GM18505 (cell line): ENCODE measurements around the gene BACH1.

ENCODE experiments used
- ATAC-seq: cut with Tn5 transposase; IDR thresholded peaks from one replicate; pipeline ENCODE4 v1.9.1; 2021; ENCODE audit not compliant: unreplicated experiment
- POLR2A ChIP-seq: IDR thresholded peaks from 4 replicates; pipeline ENCODE4 v1.6.1; 2011; ENCODE audit warnings: borderline replicate concordance; ENCODE audit not compliant: insufficient read depth, insufficient read length; ENCODE audit errors: extremely low read depth

The BACH1 gene

GRCh38 chr21:29359718-29360117 is 61.0 kb downstream of the BACH1 start:
- no peak for TF ChIP-seq POLR2A
- no peak for ATAC-seq

DNA sequence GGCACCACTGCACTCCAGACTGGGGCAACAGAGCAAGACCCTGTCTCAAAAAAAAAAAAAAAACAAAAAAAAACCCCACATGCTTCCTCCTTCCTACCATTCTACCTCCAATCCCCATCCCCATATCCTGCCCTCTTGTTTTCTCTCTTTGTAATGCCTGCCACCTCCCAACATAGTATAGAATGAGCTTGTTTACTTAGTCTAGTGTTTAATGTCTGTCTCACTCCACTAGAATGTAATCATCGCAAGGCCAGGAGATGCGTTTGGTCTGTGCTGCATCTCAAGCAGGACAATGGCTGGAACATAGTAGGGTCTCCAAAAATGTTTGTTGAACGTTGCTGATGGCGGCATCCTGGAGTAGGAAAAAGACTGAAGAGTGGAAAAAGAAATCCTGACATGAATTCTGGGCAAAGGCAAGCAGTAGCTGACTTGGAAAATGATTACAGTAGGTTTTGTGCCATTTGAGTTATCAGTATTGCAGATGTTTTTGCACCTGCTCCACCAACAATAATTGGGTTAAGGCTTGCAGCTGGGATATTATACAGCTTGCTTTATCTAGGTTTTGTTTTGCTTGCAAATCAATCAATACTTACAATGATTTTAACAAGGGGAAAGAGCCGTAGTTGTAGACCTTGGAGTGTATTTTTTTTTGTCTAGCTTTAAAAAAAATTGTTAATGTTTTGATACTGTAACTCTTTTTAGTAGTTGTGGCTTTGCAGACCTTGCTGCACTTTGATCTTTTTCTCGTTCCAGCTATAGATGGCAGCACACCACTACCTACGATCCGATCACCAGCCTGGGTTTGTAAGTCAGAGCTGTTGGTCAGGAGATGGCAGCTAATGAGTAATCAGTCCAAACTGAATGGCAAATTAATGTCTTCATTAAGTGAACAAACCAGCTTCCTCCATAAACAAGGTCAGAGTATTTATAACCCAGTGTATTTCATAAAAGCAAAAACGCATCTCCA is 62.4 kb downstream of the BACH1 start:
- ATAC-seq: no peak
- no peak for TF ChIP-seq POLR2A

DNA sequence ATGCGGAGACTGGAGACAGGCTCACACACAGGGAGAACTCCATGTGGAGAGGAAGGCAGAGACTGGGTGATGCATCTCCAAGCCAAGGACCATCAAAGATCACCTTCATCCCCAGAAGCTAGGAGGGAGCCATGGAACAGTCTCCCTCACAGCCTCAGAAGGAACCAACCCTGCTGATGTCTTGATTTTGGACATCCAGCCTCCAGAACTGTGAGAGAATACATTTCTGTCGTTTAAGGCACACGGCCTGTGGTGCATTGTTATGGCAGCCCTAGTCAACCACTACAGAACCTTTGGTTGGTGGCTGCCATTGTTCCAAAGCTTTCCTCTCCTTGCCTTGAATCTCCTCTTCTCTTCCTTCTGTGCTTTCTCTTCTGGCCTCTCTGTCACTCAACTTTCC is 64.0 kb downstream of the BACH1 start:
- no peak for TF ChIP-seq POLR2A
- no peak for ATAC-seq

DNA sequence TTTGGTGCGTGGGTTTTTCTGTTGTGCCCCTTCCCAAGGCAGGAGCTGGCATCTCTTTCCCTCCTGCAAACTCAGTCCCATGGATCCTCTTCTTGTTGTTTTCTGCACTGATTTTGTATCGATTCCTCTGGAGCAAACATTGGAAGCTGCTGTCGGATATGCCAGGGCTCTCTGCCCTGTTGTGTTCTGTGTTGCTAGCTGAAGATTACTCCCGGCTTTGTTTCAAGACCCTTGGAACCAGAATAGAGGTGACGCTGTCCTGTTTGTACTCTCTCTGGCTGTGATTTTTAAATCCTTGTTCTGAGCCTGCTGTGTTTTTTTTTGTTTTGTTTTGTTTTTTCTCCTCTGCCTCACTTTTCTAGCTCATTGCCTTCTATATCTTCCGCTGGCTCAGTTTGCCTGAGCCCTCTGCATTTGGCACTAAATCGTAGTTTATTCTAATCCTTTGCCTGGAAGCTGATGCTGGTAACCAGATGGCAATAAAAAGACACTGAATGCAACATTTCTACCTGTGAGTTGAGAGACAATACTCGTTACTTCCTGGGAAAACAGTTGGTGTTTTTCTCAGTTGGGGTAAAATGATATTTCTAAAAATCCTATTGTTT is 67.0 kb downstream of the BACH1 start:
- ATAC-seq: no peak
- no peak for TF ChIP-seq POLR2A

DNA sequence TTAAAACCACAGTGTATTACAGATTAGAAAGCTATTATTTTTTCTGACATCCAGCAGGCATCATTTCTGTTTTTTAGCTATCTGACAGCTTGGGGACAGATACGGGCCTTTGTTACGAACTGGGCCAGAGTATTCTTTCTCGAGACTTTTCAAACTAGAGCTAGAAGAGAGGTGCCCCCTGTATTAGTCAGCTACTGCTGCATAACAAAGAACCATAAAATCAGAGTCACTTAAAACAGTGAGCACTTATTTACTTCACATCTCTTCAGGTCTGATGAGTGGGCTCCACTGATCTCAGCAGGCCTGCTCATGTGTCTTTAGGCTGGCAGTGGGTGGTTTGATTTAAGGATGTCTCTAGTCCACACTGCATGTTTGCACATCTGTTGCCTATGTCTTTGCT is 67.8 kb downstream of the BACH1 start:
- TF ChIP-seq POLR2A: no peak
- ATAC-seq: no peak

DNA sequence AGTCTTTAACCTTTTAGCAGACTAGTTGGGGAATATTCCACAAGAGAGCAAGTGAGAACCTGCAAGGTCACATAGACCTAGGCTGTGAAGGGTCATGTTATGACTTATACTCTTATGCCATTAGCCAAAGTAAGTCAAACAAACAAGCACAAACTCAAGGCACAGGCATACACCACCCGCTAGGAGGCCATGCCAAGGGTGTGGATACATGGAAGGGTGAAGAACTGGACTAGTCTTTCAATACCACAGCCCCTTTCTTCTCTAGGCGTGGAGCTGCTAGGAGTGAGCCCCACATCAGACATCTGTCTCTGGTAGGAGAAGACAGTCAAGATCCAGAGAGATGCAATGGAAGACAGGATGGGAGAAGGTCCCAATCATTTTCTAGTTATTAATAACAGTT is 68.6 kb downstream of the BACH1 start:
- no peak for TF ChIP-seq POLR2A
- ATAC-seq: no peak

DNA sequence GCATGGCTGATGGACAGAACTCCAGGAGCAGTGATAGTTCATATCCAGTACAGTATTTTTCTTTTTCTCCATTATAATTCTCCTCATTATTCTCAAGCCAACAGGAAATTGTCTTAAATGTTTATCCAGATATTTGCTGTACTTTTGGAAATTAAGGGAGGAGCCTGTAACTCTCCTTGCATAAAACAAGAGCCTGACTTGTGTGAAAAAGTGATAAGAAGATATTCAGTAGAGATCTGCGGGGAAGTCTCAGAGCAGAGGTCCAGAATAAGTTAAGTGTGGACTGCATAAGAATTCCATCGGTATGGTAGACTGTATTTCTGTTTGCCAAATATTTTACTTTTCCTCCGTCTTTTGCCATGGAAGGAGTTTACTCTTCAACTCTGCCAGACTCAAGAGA is 70.2 kb downstream of the BACH1 start:
- no peak for TF ChIP-seq POLR2A
- no peak for ATAC-seq

DNA sequence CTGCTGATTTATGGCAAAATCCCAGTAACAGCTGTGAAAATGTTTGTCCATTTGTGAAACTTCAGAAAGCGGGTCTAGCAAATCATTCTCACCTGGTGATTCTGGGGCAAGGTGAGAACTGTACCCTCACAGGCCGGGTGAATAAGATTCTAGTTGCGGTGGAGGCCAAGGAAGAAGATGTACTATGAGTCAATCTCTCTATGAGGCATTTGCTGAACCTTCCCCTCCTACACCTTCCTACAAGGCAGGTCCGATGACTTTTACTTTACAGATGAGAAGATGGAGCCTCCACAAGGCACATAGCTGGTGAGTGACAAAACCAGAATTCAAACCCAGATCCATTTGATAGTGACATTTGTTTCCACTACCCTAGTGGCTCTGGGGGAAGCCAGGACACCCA is 72.7 kb downstream of the BACH1 start:
- no peak for TF ChIP-seq POLR2A
- no peak for ATAC-seq

- TF ChIP-seq POLR2A: no peak
- ATAC-seq: peak; percentile 81
These were observed 73.5 kb downstream of the BACH1 start for GRCh38 chr21:29372063-29372802.

GRCh38 chr21:29374481-29374880 is 75.8 kb downstream of the BACH1 start:
- no peak for TF ChIP-seq POLR2A
- ATAC-seq: no peak

GRCh38 chr21:29376556-29376955 is 77.8 kb downstream of the BACH1 start:
- TF ChIP-seq POLR2A: no peak
- ATAC-seq: peak; percentile 79

GRCh38 chr21:29377266-29377665 is 78.5 kb downstream of the BACH1 start:
- ATAC-seq: no peak
- TF ChIP-seq POLR2A: no peak

- no peak for TF ChIP-seq POLR2A
- ATAC-seq: no peak
These were observed 80.1 kb downstream of the BACH1 start for GRCh38 chr21:29378832-29379231.

GRCh38 chr21:29379517-29380054 is 80.9 kb downstream of the BACH1 start:
- no peak for ATAC-seq
- TF ChIP-seq POLR2A: no peak

DNA sequence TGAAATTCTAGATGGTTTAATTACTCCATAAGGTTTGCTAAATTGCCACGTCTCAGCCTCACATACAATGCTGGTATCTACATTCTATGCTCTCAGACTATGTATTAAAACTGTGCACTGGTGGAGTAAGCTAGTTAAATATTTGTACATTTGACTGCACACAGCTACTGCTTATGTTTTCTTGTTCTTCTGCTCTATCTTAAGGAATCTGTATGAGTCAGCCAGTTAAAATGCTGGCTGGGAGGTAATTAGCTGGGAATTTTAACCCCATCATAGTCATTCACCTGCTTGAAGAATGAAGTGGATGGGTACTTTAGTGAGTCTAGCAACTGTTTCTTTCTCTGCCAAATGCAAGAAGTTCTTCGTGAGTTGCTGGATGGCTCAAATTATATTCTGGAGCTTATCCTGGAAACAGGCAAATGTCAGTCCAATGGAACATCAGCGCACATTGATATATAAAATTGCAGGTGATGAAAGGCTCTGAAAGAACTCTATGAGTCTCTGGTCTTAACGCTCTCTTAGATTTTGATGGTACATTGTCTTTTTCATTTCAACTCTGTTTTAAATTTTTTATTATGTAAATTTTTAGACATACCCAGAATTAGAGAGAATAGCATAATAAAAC is 83.4 kb downstream of the BACH1 start:
- ATAC-seq: no peak
- no peak for TF ChIP-seq POLR2A
